Measurements from ENCODE around the gene IFI16. TPM values are rescaled to one million over a fixed set of nuclear protein-coding genes. Genes with fewer than 3 reads are reported as not detected.

IFI16 gene
- total RNA-seq, 3 donors from 2014 or later (not counting 1 experiment from before 2014, with no cell fraction given) = 141 to 218 (median 151) TPM

DNA sequence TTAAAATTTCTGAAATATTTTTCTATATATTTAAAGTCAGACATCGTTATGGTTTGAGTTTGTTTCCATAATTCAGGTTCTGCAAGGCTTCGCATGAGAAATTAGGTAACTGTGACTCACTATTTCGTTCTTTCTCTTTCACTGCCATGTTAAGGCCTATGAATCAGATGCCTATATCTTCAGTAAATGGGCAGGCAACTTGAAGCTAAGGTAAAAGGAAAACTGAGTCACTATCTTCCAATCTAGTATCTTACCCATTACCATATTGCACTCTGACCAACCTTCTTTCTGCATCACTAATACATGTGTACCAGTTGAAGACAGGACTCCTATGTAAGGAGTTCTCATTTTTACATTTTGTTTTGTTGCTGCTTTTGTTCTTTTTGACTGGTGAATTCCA, 40.5 kb upstream of the IFI16 start:
- no peak overlapping the region for H3K4me3 ChIP-seq (ENCODE audit: low read length)
- Mint-ChIP-seq H3K4me1 (peaks cover 61 to 71% of the 10 kb centered on the region in 2 donors), H3K4me3 (no peak overlapping the region), H3K27ac (peak overlapping the region; percentile 19 to 78), H3K36me3 (peaks cover 77% of the 10 kb centered on the region), H3K27me3 (ENCODE audit: low read depth in 2 of 2) (no peaks in the 10 kb centered on the region), H3K9me3 (peaks cover 17 to 28% of the 10 kb centered on the region in 2 donors)
- intact Hi-C loops (cut with micrococcal nuclease) = no loop called here
- WGBS (ENCODE audit: insufficient coverage) = 100% methylated on average over 2 of the region's 3 CpGs
- ATAC-seq = no peak
- no peaks in the 10 kb centered on the region for H3K4me1 ChIP-seq (ENCODE audit: control insufficient read depth, insufficient read depth, low read length)
- TF ChIP-seq CTCF (IDR thresholded peaks at IDR 0.05) = no peak
- no peak overlapping the region for H3K27ac ChIP-seq (ENCODE audit: low read length)
- peaks cover 20% of the 10 kb centered on the region for H3K36me3 ChIP-seq (ENCODE audit: control insufficient read depth, insufficient read depth, low read length)
- DNase-seq = no peak
- no peaks in the 10 kb centered on the region for H3K9me3 ChIP-seq (ENCODE audit: control insufficient read depth, insufficient read depth, low read length)
- H3K27me3 ChIP-seq (ENCODE audit: control insufficient read depth, insufficient read depth, low read length) = no peaks in the 10 kb centered on the region

DNA sequence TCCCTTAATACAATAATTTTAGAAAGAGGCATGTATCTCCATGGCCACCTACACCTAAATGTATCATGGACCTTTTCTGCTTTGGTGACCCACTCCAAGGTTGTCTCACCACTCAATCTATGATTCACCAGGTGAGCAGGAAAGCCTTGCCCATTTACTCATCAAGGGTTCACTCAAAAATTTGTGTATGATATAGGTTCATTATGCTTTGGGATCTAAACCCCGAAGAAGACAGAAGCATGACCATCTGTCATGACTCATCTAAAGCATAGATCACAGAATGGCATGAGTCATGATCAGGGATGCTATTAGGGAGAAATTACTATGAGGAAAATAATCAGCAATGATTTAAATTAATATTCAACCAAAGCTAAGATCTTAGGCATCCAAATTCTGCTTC, 39.9 kb upstream of the IFI16 start:
- Histone ChIP-seq H3K27me3 (ENCODE audit: control insufficient read depth, insufficient read depth, low read length) (no peaks in the 10 kb centered on the region), H3K4me3 (ENCODE audit: low read length) (no peak overlapping the region), H3K4me1 (ENCODE audit: control insufficient read depth, insufficient read depth, low read length) (no peaks in the 10 kb centered on the region), H3K9me3 (ENCODE audit: control insufficient read depth, insufficient read depth, low read length) (no peaks in the 10 kb centered on the region), H3K36me3 (ENCODE audit: control insufficient read depth, insufficient read depth, low read length) (peaks cover 24% of the 10 kb centered on the region), H3K27ac (ENCODE audit: low read length) (no peak overlapping the region)
- peaks cover 73% of the 10 kb centered on the region for H3K36me3 Mint-ChIP-seq
- no peaks in the 10 kb centered on the region for H3K27me3 Mint-ChIP-seq (ENCODE audit: low read depth in 2 of 2)
- no peak for DNase-seq
- TF ChIP-seq CTCF (IDR thresholded peaks at IDR 0.05) = no peak
- 86% methylated on average over 1 of the region's 1 CpG for WGBS (ENCODE audit: insufficient coverage)
- H3K4me1 Mint-ChIP-seq = peaks cover 54 to 69% of the 10 kb centered on the region in 2 donors
- no peak overlapping the region for H3K4me3 Mint-ChIP-seq
- peaks cover 16 to 26% of the 10 kb centered on the region in 2 donors for H3K9me3 Mint-ChIP-seq
- intact Hi-C loops (cut with micrococcal nuclease) = no loop called here
- peak overlapping the region; percentile 19 to 78 for H3K27ac Mint-ChIP-seq
- ATAC-seq = peak in 1 of 3 donors; percentile 38

- H3K36me3 ChIP-seq (ENCODE audit: control insufficient read depth, insufficient read depth, low read length) = peaks cover 52% of the 10 kb centered on the region
- H3K4me3 ChIP-seq (ENCODE audit: low read length) = no peak overlapping the region
- peaks cover 53 to 65% of the 10 kb centered on the region in 2 donors for H3K4me1 Mint-ChIP-seq
- no peaks in the 10 kb centered on the region for H3K4me1 ChIP-seq (ENCODE audit: control insufficient read depth, insufficient read depth, low read length)
- no peak overlapping the region for H3K4me3 Mint-ChIP-seq
- peak in 1 of 2 donors; percentile 38 for DNase-seq
- no peak overlapping the region for H3K27ac ChIP-seq (ENCODE audit: low read length)
- no peaks in the 10 kb centered on the region for H3K27me3 Mint-ChIP-seq (ENCODE audit: low read depth in 2 of 2)
- intact Hi-C loops (cut with micrococcal nuclease) = no loop called here
- peak in 2 of 3 donors; percentile 57 to 66 for ATAC-seq
- peaks cover 5 to 9% of the 10 kb centered on the region in 2 donors for H3K9me3 Mint-ChIP-seq
- H3K9me3 ChIP-seq (ENCODE audit: control insufficient read depth, insufficient read depth, low read length) = no peaks in the 10 kb centered on the region
- H3K27me3 ChIP-seq (ENCODE audit: control insufficient read depth, insufficient read depth, low read length) = no peaks in the 10 kb centered on the region
- H3K27ac Mint-ChIP-seq = peak overlapping the region; percentile 78 to 80
- H3K36me3 Mint-ChIP-seq = peaks cover 56% of the 10 kb centered on the region
- peak; percentile 12 for TF ChIP-seq CTCF (IDR thresholded peaks at IDR 0.05)
These were observed 36.9 kb upstream of the IFI16 start for GRCh38 chr1:158972841-158973240.

DNA sequence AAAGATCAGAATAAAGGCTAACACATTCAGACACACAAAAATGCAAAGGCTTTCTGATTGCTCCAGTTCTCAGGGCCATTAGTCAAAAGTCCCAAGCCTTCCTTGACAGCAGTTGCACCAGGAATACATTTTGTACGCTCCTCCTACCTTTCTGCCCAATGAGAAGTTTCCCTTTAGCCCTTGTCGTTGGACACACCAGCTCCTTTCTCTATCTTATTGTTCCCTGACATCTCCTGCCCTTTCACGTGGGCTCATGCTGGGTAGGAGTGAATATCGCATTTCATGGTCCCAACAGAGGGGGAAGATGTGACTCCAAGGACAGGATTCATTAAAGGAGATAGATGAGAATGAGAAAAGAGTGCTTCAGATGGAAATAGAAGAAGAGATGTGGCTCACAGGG, 33.5 kb upstream of the IFI16 start:
- H3K27ac Mint-ChIP-seq = peak overlapping the region; percentile 78 to 80
- 84% methylated on average over 3 of the region's 4 CpGs for WGBS (ENCODE audit: insufficient coverage)

More for the DNA sequence above, 33.5 kb upstream of the IFI16 start:
- Histone ChIP-seq H3K27me3 (ENCODE audit: control insufficient read depth, insufficient read depth, low read length) (no peaks in the 10 kb centered on the region), H3K4me1 (ENCODE audit: control insufficient read depth, insufficient read depth, low read length) (peaks cover 17% of the 10 kb centered on the region), H3K36me3 (ENCODE audit: control insufficient read depth, insufficient read depth, low read length) (peaks cover 61% of the 10 kb centered on the region), H3K4me3 (ENCODE audit: low read length) (no peak overlapping the region), H3K9me3 (ENCODE audit: control insufficient read depth, insufficient read depth, low read length) (peaks cover 8% of the 10 kb centered on the region), H3K27ac (ENCODE audit: low read length) (no peak overlapping the region)
- no peak for TF ChIP-seq CTCF (IDR thresholded peaks at IDR 0.05)
- Mint-ChIP-seq H3K9me3 (peaks cover 0 to 5% of the 10 kb centered on the region in 2 donors), H3K36me3 (peaks cover 35% of the 10 kb centered on the region), H3K4me1 (peaks cover 73 to 77% of the 10 kb centered on the region in 2 donors), H3K27me3 (ENCODE audit: low read depth in 2 of 2) (no peaks in the 10 kb centered on the region), H3K4me3 (no peak overlapping the region)
- intact Hi-C loops (cut with micrococcal nuclease) = no loop called here
- ATAC-seq (no peak), DNase-seq (no peak)

Measured in natural killer cell (primary cell).